ENCODE results near the gene RTN1. TPM values are rescaled to one million over a fixed set of nuclear protein-coding genes. Genes with fewer than 3 reads are reported as not detected.

RTN1 gene
- total and polyA plus RNA-seq, 9 of the 15 experiments (the other 6 are each of a cell fraction or from before 2014, with no cell fraction given) = 0.03 to 0.09 TPM; not detected in 7

DNA sequence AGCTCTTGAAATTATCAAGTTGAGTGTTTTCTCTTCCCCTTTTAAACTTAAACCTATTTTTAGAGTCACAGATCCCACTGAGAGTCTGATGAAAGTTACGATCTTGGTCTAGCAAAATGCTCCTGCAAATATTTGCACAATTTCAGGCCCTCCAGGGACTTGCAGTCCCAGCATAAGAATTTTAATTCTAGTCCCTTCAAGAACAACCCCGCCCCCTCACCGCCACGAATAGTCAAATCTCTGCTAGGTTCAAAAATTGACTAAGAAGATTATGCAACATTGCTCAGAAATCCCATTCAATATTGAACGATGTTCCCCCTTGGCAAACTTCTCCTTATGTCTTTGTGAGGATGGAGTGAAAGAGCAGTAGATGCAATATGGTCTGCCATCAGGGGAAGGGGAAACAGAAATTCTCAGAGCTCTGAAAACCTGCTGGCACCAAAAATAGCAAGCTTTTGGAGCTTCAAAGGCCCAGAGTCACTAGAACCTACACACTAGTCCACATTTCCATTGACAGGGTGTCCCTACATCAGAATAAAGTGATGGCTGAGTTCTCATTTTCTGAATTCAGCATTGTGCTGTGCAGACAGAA is 166.4 kb downstream of the RTN1 start (continued):
- no peak for TF ChIP-seq NRF1 (conservative IDR thresholded peaks at IDR 0.05 in 1 of 2, IDR thresholded peaks at IDR 0.05 in 1 of 2)

DNA sequence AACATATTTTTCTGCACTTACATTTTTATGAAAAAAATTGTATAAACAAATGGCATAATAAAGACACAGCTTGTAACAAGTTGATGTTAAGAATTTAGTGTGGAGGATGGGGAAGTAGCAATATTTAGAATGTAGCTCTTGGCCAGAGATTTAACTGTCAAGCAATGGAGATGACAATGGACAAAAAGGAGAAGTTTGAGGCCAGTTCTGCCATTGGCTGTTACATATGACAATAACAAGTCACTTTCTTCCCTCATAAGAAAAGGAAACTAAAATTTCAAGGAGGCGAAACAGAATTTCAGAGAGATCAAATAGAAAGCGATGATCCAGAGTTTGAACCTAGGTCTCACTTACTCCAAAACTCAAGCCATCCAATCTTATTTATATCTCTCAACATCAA is 171.1 kb downstream of the RTN1 start:
- ChIA-PET POLR2A (no interaction called here), CTCF (ENCODE audit: low intra/inter-chr PET ratio) (no interaction called here)
- in situ Hi-C loops (cut with MboI) = no loop called here
- Histone ChIP-seq H3K27me3 (ENCODE audit: control insufficient read depth in 2 of 2, insufficient read depth in 2 of 2, low read length in 2 of 2) (no peaks in the 10 kb centered on the region), H3K9me3 (replicated peaks; ENCODE audit: control insufficient read depth, insufficient read depth, low read depth, low read length) (no peaks in the 10 kb centered on the region), H3K27ac (ENCODE audit: extremely low read depth, low read depth, low read length) (no peak overlapping the region), H3K4me1 (replicated peaks in 1 of 2; ENCODE audit: control insufficient read depth in 2 of 2, insufficient read depth in 2 of 2, low read length in 2 of 2) (no peaks in the 10 kb centered on the region), H2AFZ (ENCODE audit: low read depth, low read length) (no peak overlapping the region), H3K9ac (ENCODE audit: insufficient read depth in 1 of 2, low read depth in 2 of 2, low read length in 2 of 2) (no peak overlapping the region), H3K79me2 (ENCODE audit: control insufficient read depth, insufficient read depth, low read length) (no peaks in the 10 kb centered on the region), H3K36me3 (ENCODE audit: control insufficient read depth, insufficient read depth, low read length) (no peaks in the 10 kb centered on the region), H4K20me1 (replicated peaks; ENCODE audit: control insufficient read depth, insufficient read depth, low read length) (no peaks in the 10 kb centered on the region), H3K9me1 (ENCODE audit: control insufficient read depth, insufficient read depth, low read length) (no peaks in the 10 kb centered on the region), H3K4me3 (no peak overlapping the region), H3K4me2 (ENCODE audit: insufficient read depth, low read length) (no peak overlapping the region)
- TF ChIP-seq SP2 (IDR thresholded peaks at IDR 0.05; ENCODE audit: extremely low read depth, low read depth, low read length, poor library complexity, severe bottlenecking) (no peak), C11orf30 (IDR thresholded peaks at IDR 0.05; ENCODE audit: low read depth) (no peak), NR3C1 (CRISPR knock-in tag; IDR thresholded peaks at IDR 0.05) (no peak), ELF4 (CRISPR knock-in tag; IDR thresholded peaks at IDR 0.05) (no peak), BHLHE40 (IDR thresholded peaks at IDR 0.05; ENCODE audit: low read length) (no peak), ADNP (tag; IDR thresholded peaks at IDR 0.05) (no peak), ZFP30 (CRISPR knock-in tag; IDR thresholded peaks at IDR 0.05; ENCODE audit: borderline replicate concordance) (no peak), ETV1 (tag; conservative IDR thresholded peaks at IDR 0.05; ENCODE audit: low read depth) (no peak), POLR3A (IDR thresholded peaks at IDR 0.05; ENCODE audit: borderline replicate concordance, extremely low read depth, insufficient read depth, insufficient read length) (no peak), ILK (tag; IDR thresholded peaks at IDR 0.05; ENCODE audit: borderline replicate concordance, low read depth) (no peak), BCL6 (CRISPR knock-in tag; IDR thresholded peaks at IDR 0.05) (no peak), L3MBTL2 (IDR thresholded peaks at IDR 0.05) (no peak), NR2F6 (CRISPR knock-in tag; IDR thresholded peaks at IDR 0.05) (no peak), NRF1 (conservative IDR thresholded peaks at IDR 0.05 in 1 of 2, IDR thresholded peaks at IDR 0.05 in 1 of 2) (no peak), U2AF2 (optimal IDR thresholded peaks at IDR 0.05; ENCODE audit: low read depth, low read length) (no peak)
- TF ChIP-seq, protein P1, sequence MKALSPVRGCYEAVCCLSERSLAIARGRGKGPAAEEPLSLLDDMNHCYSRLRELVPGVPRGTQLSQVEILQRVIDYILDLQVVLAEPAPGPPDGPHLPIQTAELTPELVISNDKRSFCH (CRISPR knock-in tag; IDR thresholded peaks at IDR 0.05) = no peak
- TF ChIP-seq, protein P1 (tag; IDR thresholded peaks at IDR 0.05) = no peak
- TF ChIP-seq, protein P2, sequence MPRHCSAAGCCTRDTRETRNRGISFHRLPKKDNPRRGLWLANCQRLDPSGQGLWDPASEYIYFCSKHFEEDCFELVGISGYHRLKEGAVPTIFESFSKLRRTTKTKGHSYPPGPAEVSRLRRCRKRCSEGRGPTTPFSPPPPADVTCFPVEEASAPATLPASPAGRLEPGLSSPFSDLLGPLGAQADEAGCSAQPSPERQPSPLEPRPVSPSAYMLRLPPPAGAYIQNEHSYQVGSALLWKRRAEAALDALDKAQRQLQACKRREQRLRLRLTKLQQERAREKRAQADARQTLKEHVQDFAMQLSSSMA (CRISPR knock-in tag; IDR thresholded peaks at IDR 0.05) = no peak
- TF ChIP-seq, protein P3, sequence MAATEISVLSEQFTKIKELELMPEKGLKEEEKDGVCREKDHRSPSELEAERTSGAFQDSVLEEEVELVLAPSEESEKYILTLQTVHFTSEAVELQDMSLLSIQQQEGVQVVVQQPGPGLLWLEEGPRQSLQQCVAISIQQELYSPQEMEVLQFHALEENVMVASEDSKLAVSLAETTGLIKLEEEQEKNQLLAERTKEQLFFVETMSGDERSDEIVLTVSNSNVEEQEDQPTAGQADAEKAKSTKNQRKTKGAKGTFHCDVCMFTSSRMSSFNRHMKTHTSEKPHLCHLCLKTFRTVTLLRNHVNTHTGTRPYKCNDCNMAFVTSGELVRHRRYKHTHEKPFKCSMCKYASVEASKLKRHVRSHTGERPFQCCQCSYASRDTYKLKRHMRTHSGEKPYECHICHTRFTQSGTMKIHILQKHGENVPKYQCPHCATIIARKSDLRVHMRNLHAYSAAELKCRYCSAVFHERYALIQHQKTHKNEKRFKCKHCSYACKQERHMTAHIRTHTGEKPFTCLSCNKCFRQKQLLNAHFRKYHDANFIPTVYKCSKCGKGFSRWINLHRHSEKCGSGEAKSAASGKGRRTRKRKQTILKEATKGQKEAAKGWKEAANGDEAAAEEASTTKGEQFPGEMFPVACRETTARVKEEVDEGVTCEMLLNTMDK (IDR thresholded peaks at IDR 0.05; ENCODE audit: borderline replicate concordance, insufficient read depth, low read depth, low read length, poor library complexity, severe bottlenecking) = no peak
- intact Hi-C loops (cut with micrococcal nuclease) = no loop called here
- ATAC-seq = no peak
- WGBS (ENCODE audit: insufficient coverage, low coverage, missing lambda C conversion rate) = 0% methylated on average over 2 of the region's 2 CpGs
- no TSS peak for BruUV-seq (replicated peaks)
- no peak for DNase-seq (ENCODE audit: extremely low read depth in 1 of 4, low spot score in 3 of 4)
- FAIRE-seq = no peak

Measured in K562 (cell line).